Liver (tissue), 9 donors: ENCODE measurements around the gene VWF. TPM values are rescaled to one million over a fixed set of nuclear protein-coding genes. Genes with fewer than 3 reads are reported as not detected.

Experiments used
- DNase-seq: peaks from one replicate; pipeline ENCODE4 v3.0.0-alpha.2; 2017; ENCODE audit warnings: low spot score
- H3K27ac ChIP-seq, 2 donors: one replicate each; pipeline ENCODE4 v1.7.0; 2013; ENCODE audit warnings: inconsistent platforms in 2 of 2, low read length in 2 of 2, control low read depth in 1 of 2, low read depth in 1 of 2, mild to moderate bottlenecking in 1 of 2
- H3K27me3 ChIP-seq, 4 donors: one replicate each; pipeline versions ENCODE4 v1.6.1 to v1.7.0; 2013; ENCODE audit warnings: low read length in 3 of 4, inconsistent platforms in 1 of 4, mild to moderate bottlenecking in 1 of 4, moderate library complexity in 1 of 4; ENCODE audit not compliant: control insufficient read depth in 4 of 4, insufficient read depth in 4 of 4
- H3K36me3 ChIP-seq, 4 donors: one replicate each; pipeline versions ENCODE4 v1.6.1 to v1.7.0; 2013; ENCODE audit warnings: low read length in 3 of 4, mild to moderate bottlenecking in 3 of 4, low read depth in 1 of 4, moderate library complexity in 1 of 4; ENCODE audit not compliant: control insufficient read depth in 4 of 4, insufficient read depth in 3 of 4
- H3K4me1 ChIP-seq, 4 donors: one replicate each; pipeline versions ENCODE4 v1.6.1 to v1.7.0; 2013; ENCODE audit warnings: low read length in 3 of 4, mild to moderate bottlenecking in 3 of 4, moderate library complexity in 1 of 4; ENCODE audit not compliant: control insufficient read depth in 4 of 4, insufficient read depth in 4 of 4
- H3K4me3 ChIP-seq, 3 donors: one replicate each; pipeline versions ENCODE4 v1.6.1 to v1.7.0; 2013; ENCODE audit warnings: low read length in 3 of 3, control low read depth in 1 of 3, low read depth in 1 of 3, mild to moderate bottlenecking in 1 of 3
- H3K9ac ChIP-seq, 2 donors: one replicate each; pipeline ENCODE4 v1.7.0; 2013; ENCODE audit warnings: low read length in 2 of 2, mild to moderate bottlenecking in 2 of 2, moderate library complexity in 2 of 2, control low read depth in 1 of 2, low read depth in 1 of 2
- H3K9me3 ChIP-seq, 4 donors: one replicate each; pipeline versions ENCODE4 v1.6.1 to v1.7.0; 2013; ENCODE audit warnings: low read length in 3 of 4; ENCODE audit not compliant: control insufficient read depth in 4 of 4
- ATF3 ChIP-seq: IDR thresholded peaks from 2 replicates; pipeline ENCODE4 v1.6.1; 2016; ENCODE audit warnings: antibody characterized with exemption
- CTCF ChIP-seq: fragments of 150-350 bp; IDR thresholded peaks from 2 replicates; pipeline ENCODE4 v1.5.1; 2017; ENCODE audit warnings: improper control_type of control experiment, low read depth, low read length; ENCODE audit not compliant: missing input control
- EGR1 ChIP-seq, 2 donors: IDR thresholded peaks; 2 replicates each; pipeline ENCODE4 v1.6.1; 2016 to 2018; ENCODE audit warnings: antibody characterized with exemption in 2 of 2, low read depth in 2 of 2
- FOXA1 ChIP-seq: IDR thresholded peaks from 2 replicates; pipeline ENCODE4 v1.6.1; 2016; ENCODE audit warnings: antibody characterized with exemption
- FOXA2 ChIP-seq: IDR thresholded peaks from 2 replicates; pipeline ENCODE4 v1.6.1; 2016; ENCODE audit warnings: antibody characterized with exemption
- GABPA ChIP-seq, 2 donors: IDR thresholded peaks in 1 of 2; conservative IDR thresholded peaks in 1 of 2; 2 replicates each; pipeline ENCODE4 v1.6.1; 2016; ENCODE audit warnings: antibody characterized with exemption in 2 of 2, mild to moderate bottlenecking in 1 of 2, moderate library complexity in 1 of 2
- HNF4A ChIP-seq, 2 donors: conservative IDR thresholded peaks; 2 replicates each; pipeline ENCODE4 v1.6.1; 2016; ENCODE audit warnings: antibody characterized with exemption in 2 of 2, mild to moderate bottlenecking in 2 of 2
- HNF4G ChIP-seq: IDR thresholded peaks from 2 replicates; pipeline ENCODE4 v1.6.1; 2016; ENCODE audit warnings: antibody characterized with exemption
- JUND ChIP-seq, 2 donors: IDR thresholded peaks; 2 replicates each; pipeline ENCODE4 v1.6.1; 2016; ENCODE audit warnings: antibody characterized with exemption in 2 of 2
- NR2F2 ChIP-seq: IDR thresholded peaks from 2 replicates; pipeline ENCODE4 v1.6.1; 2016; ENCODE audit warnings: antibody characterized with exemption
- REST ChIP-seq: IDR thresholded peaks from 2 replicates; pipeline ENCODE4 v1.6.1; 2016; ENCODE audit warnings: antibody characterized with exemption, mild to moderate bottlenecking
- RXRA ChIP-seq, 2 donors: IDR thresholded peaks; 2 replicates each; pipeline ENCODE4 v1.6.1; 2017 to 2018; ENCODE audit warnings: antibody characterized with exemption in 2 of 2, mild to moderate bottlenecking in 1 of 2
- SP1 ChIP-seq: IDR thresholded peaks from 2 replicates; pipeline ENCODE4 v1.6.1; 2018; ENCODE audit warnings: antibody characterized with exemption, mild to moderate bottlenecking
- TAF1 ChIP-seq: conservative IDR thresholded peaks from 2 replicates; pipeline ENCODE4 v1.6.1; 2016; ENCODE audit warnings: antibody characterized with exemption, mild to moderate bottlenecking
- YY1 ChIP-seq: IDR thresholded peaks from 2 replicates; pipeline ENCODE4 v1.6.1; 2016; ENCODE audit warnings: antibody characterized with exemption, mild to moderate bottlenecking
- ZBTB33 ChIP-seq: IDR thresholded peaks from 2 replicates; pipeline ENCODE4 v1.6.1; 2016; ENCODE audit warnings: antibody characterized with exemption
- WGBS: extraction: QIAGEN DNeasy Blood & Tissue Kit; methylation state at CpG from one replicate; pipeline ENCODE4 v1.1.7; 2013; 5-methylcytosine and 5-hydroxymethylcytosine counted together
- polyA plus RNA-seq, 2 donors: library from polyadenylated mRNA; stranded (reverse) in 1 of 2; unstranded in 1 of 2; fragments of 200-250 nt in 1 of 2; fragments of >200 nt in 1 of 2; fragmentation: Nextera tagmentation in 1 of 2; extraction: Ambion mirVana in 1 of 2; gene quantifications; one replicate each; pipeline versions ENCODE4 v1.2.1 to v1.2.3, GENCODE V29; 2013 to 2015
- total RNA-seq, 2 donors: library from RNA; depleted of rRNA; stranded (reverse); fragments of >200 nt; gene quantifications; one replicate each; pipeline ENCODE4 v1.2.3, GENCODE V29; 2014
- donor health status: healthy.
- donor health status: healthy.
- donor health status: healthy.
- donor health status: healthy.
- donor health status: healthy.

Gene VWF
- total and polyA plus RNA-seq, 4 donors = 2.1 to 10.8 (median 4.0) TPM

- no peaks in the 10 kb centered on the region for H3K36me3 ChIP-seq
- no peak for DNase-seq
- H3K9ac ChIP-seq = no peak overlapping the region
- H3K27me3 ChIP-seq = no peaks in the 10 kb centered on the region
- H3K4me3 ChIP-seq = no peak overlapping the region
- TF ChIP-seq TAF1 (no peak), HNF4A (conservative IDR thresholded peaks at IDR 0.05) (no peak), YY1 (no peak), CTCF (no peak), FOXA1 (no peak), NR2F2 (no peak), SP1 (no peak), EGR1 (IDR thresholded peaks at IDR 0.05; ENCODE audit: low read depth in 2 of 2) (no peak), FOXA2 (no peak), HNF4G (no peak), ZBTB33 (no peak), JUND (IDR thresholded peaks at IDR 0.05) (no peak), GABPA (IDR thresholded peaks at IDR 0.05 in 1 of 2, conservative IDR thresholded peaks at IDR 0.05 in 1 of 2) (no peak), REST (no peak), RXRA (IDR thresholded peaks at IDR 0.05) (no peak)
- H3K4me1 ChIP-seq = no peaks in the 10 kb centered on the region
- 86% methylated on average over 3 of the region's 3 CpGs for WGBS
- no peak overlapping the region for H3K27ac ChIP-seq
- no peaks in the 10 kb centered on the region for H3K9me3 ChIP-seq
These were observed 38.6 kb downstream of the VWF start for GRCh38 chr12:6085841-6086240.

- Histone ChIP-seq H3K9ac (no peak overlapping the region), H3K36me3 (no peaks in the 10 kb centered on the region), H3K4me3 (no peak overlapping the region), H3K27ac (no peak overlapping the region), H3K27me3 (no peaks in the 10 kb centered on the region), H3K9me3 (no peaks in the 10 kb centered on the region), H3K4me1 (no peaks in the 10 kb centered on the region)
- WGBS = 97% methylated on average over 6 of the region's 6 CpGs
- TF ChIP-seq NR2F2 (no peak), SP1 (no peak), ATF3 (no peak), REST (no peak), GABPA (IDR thresholded peaks at IDR 0.05 in 1 of 2, conservative IDR thresholded peaks at IDR 0.05 in 1 of 2) (no peak), YY1 (no peak), HNF4G (no peak)
- no peak for DNase-seq
These were observed 39.5 kb downstream of the VWF start for GRCh38 chr12:6084969-6085450.
